NCI-H345 treated with DMSO at 0.1 percent for 48 hours (cell line): ENCODE data around the gene GUCA2A.
"Not testable (repeated sequence)": the region's sequence is repeated elsewhere in the genome, so short reads cannot be mapped to it uniquely, and the experiment has no call there.

Experiments
- DNase-seq: peaks from one replicate; lab custom pipeline; 2025; ENCODE audit not compliant: unreplicated experiment; lab: John Stamatoyannopoulos, UW

Gene GUCA2A

GRCh38 chr1:42164551-42165420 is at the start of gene GUCA2A:
Gene GUCA2A (minus strand): TSS chr1:42164745. CDS start chr1:42164712, 33 bp downstream.
- no peak for DNase-seq

GRCh38 chr1:42211224-42211623 is 46.7 kb upstream of the GUCA2A start:
- no peak for DNase-seq

DNA sequence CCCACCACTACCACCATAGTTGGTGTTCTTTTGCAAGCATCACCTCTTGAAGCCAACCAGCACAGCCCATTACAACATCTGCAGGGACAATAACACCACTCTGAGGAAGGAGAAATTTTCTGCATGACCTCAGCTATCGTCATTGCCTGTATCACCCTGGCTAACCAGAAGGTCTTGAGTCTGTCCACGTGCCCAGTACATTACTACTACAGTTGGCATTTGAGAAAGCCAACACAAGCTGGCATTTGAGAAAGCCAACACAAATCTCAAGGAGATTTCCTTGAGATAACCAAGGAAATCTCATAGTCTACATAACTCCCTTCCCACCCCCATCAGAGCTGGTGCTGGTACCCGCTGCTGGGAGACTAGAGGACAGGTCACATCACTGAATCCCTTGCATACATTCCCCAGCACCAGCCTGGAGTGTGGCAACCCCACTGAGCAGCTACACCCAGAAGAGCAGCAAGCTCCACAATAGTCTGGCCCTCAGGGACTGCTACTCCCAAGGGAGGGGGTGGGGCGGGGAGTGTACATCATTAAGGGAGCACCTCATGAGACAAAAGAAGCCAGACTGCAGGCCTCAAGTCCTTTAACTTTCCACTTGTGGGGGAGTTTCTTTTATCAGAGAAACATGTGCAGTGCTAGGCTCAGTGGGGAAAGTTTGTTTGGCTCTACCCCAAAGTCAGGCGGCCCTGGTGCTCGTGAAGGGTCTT is 46.0 kb upstream of the GUCA2A start:
- DNase-seq: no peak

DNA sequence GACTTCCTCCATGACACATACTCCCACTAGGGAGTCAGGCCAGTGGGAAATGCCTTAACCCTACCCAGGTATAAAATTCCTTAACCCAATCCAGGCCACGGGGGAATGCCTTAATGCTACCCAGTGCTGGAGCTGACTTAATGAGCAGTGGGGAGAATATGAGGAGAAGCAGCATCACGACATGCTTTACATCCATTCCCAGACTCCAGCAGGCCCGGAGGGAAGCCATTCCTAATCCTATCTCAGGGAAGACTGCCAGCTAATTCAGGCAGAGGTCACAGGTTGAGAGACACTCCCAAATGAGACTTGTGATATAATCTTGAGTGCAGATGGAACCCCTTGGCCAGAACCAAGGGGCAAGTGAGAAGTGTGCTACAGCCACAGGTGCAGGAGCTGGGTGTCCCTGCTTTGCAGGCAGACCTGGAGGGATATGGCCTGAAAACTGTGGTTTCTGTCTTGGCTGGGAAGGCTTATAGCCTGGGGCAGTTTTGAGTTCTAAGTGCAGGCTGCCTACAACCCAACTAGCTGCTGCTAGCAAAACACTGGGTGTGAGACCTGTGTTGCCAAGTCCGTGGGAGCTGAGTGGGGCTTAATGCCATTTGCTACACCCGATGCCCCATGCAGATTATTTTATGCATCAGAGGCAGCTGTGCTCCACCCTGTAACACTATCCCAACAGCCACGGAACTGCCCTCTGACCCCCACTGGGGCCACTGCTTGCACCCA is 45.1 kb upstream of the GUCA2A start:
- DNase-seq: no peak

DNA sequence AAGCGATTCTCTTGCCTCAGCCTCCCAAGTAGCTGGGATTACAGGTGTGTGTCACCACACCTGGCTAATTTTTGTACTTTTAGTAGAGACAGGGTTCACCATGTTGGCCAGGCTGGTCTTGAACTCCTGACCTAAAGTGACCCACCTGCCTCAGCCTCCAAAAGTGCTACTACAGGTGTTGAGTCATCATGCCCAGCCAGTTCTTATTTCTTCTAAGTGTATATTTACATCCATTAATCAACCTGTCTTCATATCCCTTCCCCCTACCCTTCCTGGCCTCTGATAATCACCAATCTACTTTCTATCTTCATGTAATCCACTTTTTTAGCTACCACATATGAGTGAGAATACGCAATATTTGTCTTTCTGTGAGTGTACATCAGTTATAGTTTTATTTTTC is 42.4 kb upstream of the GUCA2A start:
- DNase-seq: not testable (repeated sequence)

- DNase-seq: no peak
Measured at GRCh38 chr1:42206164-42206563, 41.6 kb upstream of the GUCA2A start.

DNA sequence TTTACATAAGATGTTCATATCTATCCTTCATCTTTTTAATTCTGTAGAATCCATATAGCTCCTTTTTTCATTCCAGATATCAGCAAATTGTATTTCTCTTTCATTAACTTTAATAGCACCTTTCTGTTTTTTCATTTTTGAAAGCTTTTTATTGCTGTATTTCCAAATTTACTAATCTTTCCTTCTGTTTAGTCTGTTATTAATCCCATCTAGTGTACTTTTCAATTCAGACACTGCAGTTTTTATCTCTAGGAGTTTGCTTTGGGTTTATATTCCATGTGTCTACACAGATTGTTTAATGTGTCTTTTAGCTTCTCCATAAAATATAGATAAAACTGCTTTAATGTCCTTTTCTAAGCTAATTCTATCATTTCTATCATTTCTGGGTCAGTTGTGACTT is 37.4 kb upstream of the GUCA2A start:
- DNase-seq: no peak

DNA sequence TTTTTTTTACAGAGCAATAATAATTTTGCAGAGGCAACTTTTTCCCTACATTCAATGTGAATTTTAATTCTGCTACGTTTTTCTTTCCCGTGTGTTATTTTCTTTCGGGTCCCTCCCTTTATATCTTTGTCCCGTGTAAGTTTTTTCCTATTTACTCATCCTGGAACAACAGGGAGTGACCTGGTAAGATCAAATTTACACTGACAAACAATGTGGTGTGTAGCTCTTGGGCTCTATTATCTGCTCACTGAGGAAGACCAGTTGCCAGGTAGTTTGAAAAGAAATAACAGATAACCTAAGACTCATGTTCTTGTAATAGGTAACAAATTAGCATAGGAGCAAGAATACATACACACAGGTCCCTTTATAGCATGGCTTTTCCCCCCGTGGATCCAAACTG is 33.7 kb upstream of the GUCA2A start:
- DNase-seq: no peak

- DNase-seq: no peak
Measured at GRCh38 chr1:42195841-42196240, 31.3 kb upstream of the GUCA2A start.

DNA sequence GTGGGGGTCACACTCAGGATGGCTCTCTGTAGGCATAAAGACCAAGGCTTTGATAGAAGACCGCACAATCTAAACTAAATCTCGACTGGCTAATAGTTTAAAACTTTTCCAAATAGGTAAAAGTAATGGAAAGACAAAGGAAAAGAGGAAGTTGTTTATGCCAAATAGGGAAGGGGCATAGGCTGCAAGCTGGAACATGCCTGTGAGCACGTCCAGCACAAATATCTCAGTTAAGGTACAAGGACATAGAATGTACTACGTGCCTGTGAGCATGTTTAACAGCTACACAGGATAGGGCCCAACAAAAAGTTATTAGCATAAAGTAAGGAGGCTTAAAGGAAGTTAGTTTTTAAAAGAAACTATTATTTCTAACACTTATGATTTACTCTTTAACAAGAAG is 27.6 kb upstream of the GUCA2A start:
- no peak for DNase-seq

GRCh38 chr1:42191319-42191718 is 26.8 kb upstream of the GUCA2A start:
- DNase-seq: no peak

DNA sequence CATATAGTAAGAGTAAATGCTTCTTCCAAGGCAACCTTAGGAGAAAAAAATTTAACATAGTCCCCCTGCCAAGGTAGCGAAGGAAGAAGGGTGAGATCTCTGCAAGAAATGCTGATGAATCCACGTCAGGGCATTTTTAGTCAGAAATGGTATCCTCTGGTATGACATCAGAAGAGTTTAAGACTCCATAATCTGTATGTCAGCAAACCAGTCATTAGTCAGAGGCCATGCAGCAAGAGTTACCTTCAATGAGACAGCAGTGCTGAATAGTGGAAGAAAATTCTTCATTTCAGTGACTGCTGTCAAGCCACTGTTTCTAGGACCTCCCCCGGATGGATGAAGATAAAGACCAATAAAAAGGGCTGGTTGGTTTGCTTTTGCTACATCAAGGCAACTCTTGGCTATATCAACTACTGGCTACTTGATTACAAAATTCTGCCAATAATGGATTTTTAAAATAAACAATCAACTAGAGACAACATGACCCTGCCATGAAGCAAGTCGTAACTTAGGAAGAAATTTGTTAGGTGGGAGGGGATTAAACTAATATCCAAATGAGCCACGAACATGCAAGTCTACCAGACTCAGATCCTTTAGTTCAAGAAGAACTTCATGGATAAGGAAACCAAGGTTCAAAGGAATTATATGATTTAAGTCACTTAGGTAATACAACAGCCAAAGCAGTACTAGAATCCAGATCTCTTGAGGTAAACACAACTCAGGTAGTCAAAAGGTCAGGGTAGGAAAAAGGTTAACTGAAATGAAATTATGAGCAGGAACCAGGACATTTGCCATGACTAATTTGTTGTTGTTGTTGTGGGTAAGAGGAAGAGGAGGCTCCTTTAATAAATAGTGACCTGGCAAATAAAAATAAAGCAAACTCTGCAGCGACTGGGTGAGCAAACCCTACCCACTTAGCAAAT is 25.6 kb upstream of the GUCA2A start:
- DNase-seq: no peak

- no peak for DNase-seq
Measured at GRCh38 chr1:42186152-42186551, 21.6 kb upstream of the GUCA2A start.

DNA sequence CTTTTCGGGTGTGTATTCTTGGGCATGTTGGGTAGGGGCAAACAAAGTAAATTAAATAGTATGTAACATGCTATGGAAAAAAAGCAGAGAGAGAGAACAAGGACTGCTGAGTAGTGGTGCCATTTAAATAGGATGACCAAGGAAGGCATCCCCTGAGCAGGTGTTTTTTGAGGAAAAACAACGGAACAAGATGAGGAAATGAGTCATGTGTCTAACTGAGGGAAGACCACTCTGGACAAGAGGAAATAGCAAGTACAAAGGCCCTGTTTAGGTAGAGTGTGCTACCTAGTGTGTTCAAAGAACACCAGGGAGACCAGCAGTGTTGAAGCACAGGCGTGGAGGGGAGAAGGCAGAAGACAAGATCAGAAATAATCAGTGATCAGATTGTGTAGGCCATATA is 20.1 kb upstream of the GUCA2A start:
- DNase-seq: no peak

DNA sequence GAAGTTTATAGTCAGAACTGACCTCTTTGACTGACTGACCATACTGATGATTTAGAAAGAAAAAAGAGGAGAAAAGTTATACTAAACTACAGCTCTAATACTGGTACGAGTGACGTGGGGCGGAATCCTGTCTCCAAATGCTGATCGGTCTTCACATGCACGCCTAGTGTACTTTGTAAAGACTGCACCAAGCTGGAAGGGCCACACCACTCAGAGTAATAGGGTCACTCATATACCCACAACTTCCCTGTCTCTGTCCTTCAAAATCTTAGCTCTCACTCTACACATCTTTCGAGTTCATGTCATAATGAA is 19.4 kb upstream of the GUCA2A start:
- DNase-seq: no peak

- DNase-seq: no peak
Measured at GRCh38 chr1:42183210-42183956, 18.8 kb upstream of the GUCA2A start.

GRCh38 chr1:42181687-42182086 is 17.1 kb upstream of the GUCA2A start:
- DNase-seq: no peak

- DNase-seq: no peak
Measured at GRCh38 chr1:42179900-42180329, 15.4 kb upstream of the GUCA2A start.

DNA sequence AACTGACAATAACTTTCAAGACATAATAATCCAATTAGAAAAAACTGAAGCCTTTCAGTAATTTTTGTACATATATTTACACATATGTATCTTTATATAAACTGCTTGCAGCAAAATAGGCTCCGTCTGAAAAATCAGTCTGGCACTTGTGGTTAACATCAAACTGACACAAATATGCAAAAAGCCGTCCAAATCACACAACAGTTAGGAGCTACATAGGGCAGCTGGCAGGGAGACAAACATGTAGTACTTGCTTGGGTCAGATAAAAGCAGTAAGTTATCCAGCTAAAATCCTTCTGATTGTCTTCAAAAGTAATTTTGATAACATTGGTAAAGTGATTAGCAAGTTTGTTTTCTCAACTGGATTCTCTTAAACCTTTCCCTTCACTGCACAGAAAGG is 14.7 kb upstream of the GUCA2A start:
- no peak for DNase-seq

DNA sequence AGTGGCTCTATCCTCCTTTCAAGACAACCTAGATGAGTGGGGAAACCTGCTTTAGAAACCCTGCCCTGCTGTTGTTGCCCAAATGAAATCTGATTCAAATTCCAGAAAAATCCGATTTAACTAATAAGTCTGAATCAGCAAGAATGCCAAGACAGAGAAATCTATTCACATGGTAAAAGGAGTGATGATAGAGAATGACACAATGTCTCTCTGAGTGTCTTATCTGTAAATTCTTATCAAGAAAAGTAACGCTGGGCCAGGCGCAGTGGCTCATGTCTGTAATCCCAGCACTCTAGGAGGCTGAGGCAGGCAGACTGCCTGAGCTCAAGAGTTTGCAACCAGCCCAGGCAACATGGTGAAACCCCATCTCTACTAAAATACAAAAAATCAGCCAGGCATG is 13.7 kb upstream of the GUCA2A start:
- no peak for DNase-seq
